HepG2 (cell line): ENCODE measurements around the gene C1QTNF5. TPM values are rescaled to one million over a fixed set of nuclear protein-coding genes. Genes with fewer than 3 reads are reported as not detected.

Experiments used
- AGO2 ChIP-seq: fragments of 200-400 bp; formaldehyde crosslinking; optimal IDR thresholded peaks from 2 replicates; pipeline ENCODE3; 2017; ENCODE audit warnings: mild to moderate bottlenecking, low read depth, low read length, moderate library complexity
- BRF2 ChIP-seq: sonication (generic); formaldehyde crosslinking; IDR thresholded peaks from 2 replicates; pipeline ENCODE4 v1.8.1; 2022; ENCODE audit warnings: mild to moderate bottlenecking, missing genetic modification reagents
- EHMT2 ChIP-seq: fragments of 200-600 bp; sonication (generic); IDR thresholded peaks from 2 replicates; pipeline ENCODE4 v1.7.0; 2017; ENCODE audit warnings: antibody characterized with exemption, low read depth, low read length, borderline replicate concordance
- GABPB1 ChIP-seq: IDR thresholded peaks from 2 replicates; pipeline ENCODE4 v1.6.1; 2016; ENCODE audit warnings: mild to moderate bottlenecking, missing genetic modification reagents, moderate library complexity, missing compliant biosample characterization
- GLMP ChIP-seq: sonication (generic); formaldehyde crosslinking; IDR thresholded peaks from 2 replicates; pipeline ENCODE4 v1.9.0; 2021; ENCODE audit warnings: missing genetic modification reagents, mild to moderate bottlenecking, borderline replicate concordance
- HHEX ChIP-seq: IDR thresholded peaks from 2 replicates; pipeline ENCODE4 v1.6.1; 2016; ENCODE audit warnings: control low read depth
- HNRNPLL ChIP-seq: fragments of 200-400 bp; formaldehyde crosslinking; IDR thresholded peaks from 2 replicates; pipeline ENCODE4 v1.6.1; 2017; ENCODE audit warnings: mild to moderate bottlenecking, low read depth, low read length; ENCODE audit not compliant: poor library complexity, severe bottlenecking
- HNRNPUL1 ChIP-seq: fragments of 200-400 bp; formaldehyde crosslinking; IDR thresholded peaks from 2 replicates; pipeline ENCODE4 v1.6.1; 2017; ENCODE audit warnings: low read depth, mild to moderate bottlenecking, low read length, moderate library complexity
- KDM2A ChIP-seq: sonication (generic); formaldehyde crosslinking; IDR thresholded peaks from 2 replicates; pipeline ENCODE4 v1.4.0; 2020; ENCODE audit warnings: low read depth, missing genetic modification reagents, borderline replicate concordance
- KMT2B ChIP-seq: IDR thresholded peaks from 2 replicates; pipeline ENCODE4 v1.6.1; 2016; ENCODE audit warnings: missing genetic modification reagents, missing compliant biosample characterization
- MED13 ChIP-seq: sonication (generic); formaldehyde crosslinking; IDR thresholded peaks from 2 replicates; pipeline ENCODE4 v1.5.0; 2020; ENCODE audit warnings: missing genetic modification reagents
- MEF2D ChIP-seq: sonication (generic); formaldehyde crosslinking; IDR thresholded peaks from 2 replicates; pipeline ENCODE4 v1.5.1; 2020; ENCODE audit warnings: mild to moderate bottlenecking, missing genetic modification reagents
- MIER3 ChIP-seq: IDR thresholded peaks from 2 replicates; pipeline ENCODE4 v1.6.1; 2016; ENCODE audit warnings: missing compliant biosample characterization, borderline replicate concordance
- NCOA5 ChIP-seq: sonication (generic); formaldehyde crosslinking; IDR thresholded peaks from 2 replicates; pipeline ENCODE4 v1.4.0; 2020; ENCODE audit warnings: missing genetic modification reagents
- NFRKB ChIP-seq: fragments of 450-650 bp; IDR thresholded peaks from 2 replicates; pipeline ENCODE4 v1.6.1; 2017
- PHB2 ChIP-seq: fragments of 450-650 bp; IDR thresholded peaks from 2 replicates; pipeline ENCODE4 v1.6.1; 2018; ENCODE audit not compliant: partially characterized antibody
- SMARCE1 ChIP-seq: fragments of 450-650 bp; IDR thresholded peaks from 2 replicates; pipeline ENCODE4 v1.6.1; 2017; ENCODE audit warnings: borderline replicate concordance
- TRIM24 ChIP-seq: sonication (generic); formaldehyde crosslinking; IDR thresholded peaks from 2 replicates; pipeline ENCODE4 v1.8.0; 2022; ENCODE audit warnings: mild to moderate bottlenecking, missing genetic modification reagents
- ZBTB33 ChIP-seq: sonication (generic); formaldehyde crosslinking; IDR thresholded peaks from 2 replicates; pipeline ENCODE4 v1.4.0; 2020; ENCODE audit warnings: missing genetic modification reagents
- ZNF180 ChIP-seq: sonication (generic); formaldehyde crosslinking; IDR thresholded peaks from 2 replicates; pipeline ENCODE4 v1.4.0; 2020; ENCODE audit warnings: low read depth, missing genetic modification reagents, borderline replicate concordance
- ZNF232 ChIP-seq: sonication (generic); formaldehyde crosslinking; IDR thresholded peaks from 2 replicates; pipeline ENCODE4 v1.4.0; 2020; ENCODE audit warnings: missing genetic modification reagents, borderline replicate concordance
- ZNF24 ChIP-seq: fragments of 450-650 bp; IDR thresholded peaks from 2 replicates; pipeline ENCODE4 v1.6.1; 2017; ENCODE audit warnings: antibody characterized with exemption, mild to moderate bottlenecking
- ZNF563 ChIP-seq: sonication (generic); formaldehyde crosslinking; IDR thresholded peaks from 2 replicates; pipeline ENCODE4 v1.8.0; 2022; ENCODE audit warnings: mild to moderate bottlenecking, moderate library complexity, missing genetic modification reagents
- ZNF598 ChIP-seq: sonication (generic); formaldehyde crosslinking; IDR thresholded peaks from 2 replicates; pipeline ENCODE4 v1.5.1; 2020; ENCODE audit warnings: mild to moderate bottlenecking, missing genetic modification reagents, borderline replicate concordance
- ZNF670 ChIP-seq: sonication (generic); formaldehyde crosslinking; IDR thresholded peaks from 2 replicates; pipeline ENCODE4 v1.8.0; 2022; ENCODE audit warnings: mild to moderate bottlenecking, missing genetic modification reagents, borderline replicate concordance
- ZSCAN31 ChIP-seq: sonication (generic); formaldehyde crosslinking; IDR thresholded peaks from 2 replicates; pipeline ENCODE4 v1.5.0; 2020; ENCODE audit warnings: low read depth, mild to moderate bottlenecking, missing genetic modification reagents
- polyA plus RNA-seq, 8 experiments: library from polyadenylated mRNA; depleted of rRNA in 3 of 8; stranded (reverse) in 7 of 8; unstranded in 1 of 8; fragments of >200 nt; fragmentation: Illumina TruSeq in 4 of 8; extraction: Trizol in 4 of 8; gene quantifications; 2 replicates each; pipeline versions ENCODE4 v1.2.1 to v1.2.3, GENCODE V29; 2011 to 2016; ENCODE audit warnings: low read depth in 4 of 8, missing spikeins in 1 of 8, mixed read lengths in 1 of 8; ENCODE audit not compliant: insufficient read depth in 1 of 8
- total RNA-seq, 5 experiments: library from RNA; depleted of rRNA; stranded (reverse); fragments of >200 nt; fragmentation: Illumina TruSeq; extraction: Trizol; gene quantifications; 2 replicates each; pipeline ENCODE4 v1.2.3, GENCODE V29; 2016; ENCODE audit warnings: low read depth in 1 of 5

Gene C1QTNF5
- total and polyA plus RNA-seq, 2 of the 13 experiments (the other 11 are each of a cell fraction or from before 2014, with no cell fraction given): 0.86 to 1.2 TPM

- TF ChIP-seq ZBTB33 (0 out of 2 replicates have a peak, but pooled peaks have one; percentile 14), SMARCE1 (no peak), ZNF24 (no peak), MIER3 (no peak), TRIM24 (CRISPR knock-in tag) (no peak), PHB2 (no peak), KDM2A (CRISPR knock-in tag) (0 out of 2 replicates have a peak, but pooled peaks have one; percentile 1), BRF2 (CRISPR knock-in tag) (no peak), GABPB1 (0 out of 2 replicates have a peak, but pooled peaks have one; percentile 10), HNRNPLL (peak; percentile 14), ZSCAN31 (CRISPR knock-in tag) (no peak), ZNF180 (CRISPR knock-in tag) (no peak), KMT2B (no peak), ZNF670 (no peak), HHEX (no peak), MED13 (CRISPR knock-in tag) (no peak), EHMT2 (no peak), HNRNPUL1 (no peak), AGO2 (peak; percentile 39), NFRKB (no peak), MEF2D (no peak), ZNF598 (no peak), ZNF563 (no peak), NCOA5 (CRISPR knock-in tag) (no peak), GLMP (CRISPR knock-in tag) (no peak), ZNF232 (CRISPR knock-in tag) (no peak)
Observed at GRCh38 chr11:119316016-119316728, 24.5 kb downstream of the C1QTNF5 start (continued).
